ENCODE data around the gene ADAM12. TPM values are rescaled to one million over a fixed set of nuclear protein-coding genes. Genes with fewer than 3 reads are reported as not detected.

ADAM12 gene
- total and polyA plus RNA-seq, 2 donors (not counting 3 experiments of a cell fraction or from before 2014, with no cell fraction given): 0.22 to 0.33 TPM

GRCh38 chr10:126429275-126429674 is 41.0 kb upstream of the ADAM12 start:
- ChIA-PET CTCF (no interaction called here), POLR2A (no interaction called here)
- Histone ChIP-seq H2AFZ (ENCODE audit: low read depth, low read length) (no peak overlapping the region), H4K20me1 (replicated peaks; ENCODE audit: control insufficient read depth, extremely low read depth, insufficient read depth, low read length) (no peaks in the 10 kb centered on the region), H3K9ac (replicated peaks; ENCODE audit: extremely low read depth, insufficient read depth, low read length) (no peak overlapping the region), H3K27me3 (ENCODE audit: control insufficient read depth in 2 of 2, insufficient read depth in 2 of 2, low read length in 2 of 2) (no peaks in the 10 kb centered on the region), H3K9me3 (replicated peaks; ENCODE audit: control insufficient read depth, insufficient read depth, low read length) (no peaks in the 10 kb centered on the region), H3K4me1 (ENCODE audit: control insufficient read depth, extremely low read depth, insufficient read depth, low read length) (no peaks in the 10 kb centered on the region), H3K4me3 (replicated peaks in 1 of 3; ENCODE audit: insufficient read depth in 1 of 3, low read depth in 1 of 3, low read length in 3 of 3) (no peak overlapping the region), H3K4me2 (ENCODE audit: insufficient read depth, low read length) (no peak overlapping the region), H3K36me3 (ENCODE audit: control insufficient read depth in 2 of 2, extremely low read depth in 1 of 2, insufficient read depth in 2 of 2, low read length in 2 of 2) (no peaks in the 10 kb centered on the region), H3K27ac (ENCODE audit: insufficient read depth, low read depth, low read length) (no peak overlapping the region), H3K9me1 (replicated peaks; ENCODE audit: control insufficient read depth, extremely low read depth, insufficient read depth, low read length) (no peaks in the 10 kb centered on the region), H3K79me2 (ENCODE audit: control insufficient read depth, insufficient read depth, low read length) (no peaks in the 10 kb centered on the region)
- TF ChIP-seq FOS (IDR thresholded peaks at IDR 0.05; ENCODE audit: borderline replicate concordance, insufficient read depth, low read length) (no peak), GATA2 (IDR thresholded peaks at IDR 0.05; ENCODE audit: insufficient read depth, insufficient read length, low read depth, low read length) (no peak), JUN (IDR thresholded peaks at IDR 0.05; ENCODE audit: borderline replicate concordance, insufficient read depth, insufficient read length, low read depth) (no peak)
- TF ChIP-seq, protein P1, sequence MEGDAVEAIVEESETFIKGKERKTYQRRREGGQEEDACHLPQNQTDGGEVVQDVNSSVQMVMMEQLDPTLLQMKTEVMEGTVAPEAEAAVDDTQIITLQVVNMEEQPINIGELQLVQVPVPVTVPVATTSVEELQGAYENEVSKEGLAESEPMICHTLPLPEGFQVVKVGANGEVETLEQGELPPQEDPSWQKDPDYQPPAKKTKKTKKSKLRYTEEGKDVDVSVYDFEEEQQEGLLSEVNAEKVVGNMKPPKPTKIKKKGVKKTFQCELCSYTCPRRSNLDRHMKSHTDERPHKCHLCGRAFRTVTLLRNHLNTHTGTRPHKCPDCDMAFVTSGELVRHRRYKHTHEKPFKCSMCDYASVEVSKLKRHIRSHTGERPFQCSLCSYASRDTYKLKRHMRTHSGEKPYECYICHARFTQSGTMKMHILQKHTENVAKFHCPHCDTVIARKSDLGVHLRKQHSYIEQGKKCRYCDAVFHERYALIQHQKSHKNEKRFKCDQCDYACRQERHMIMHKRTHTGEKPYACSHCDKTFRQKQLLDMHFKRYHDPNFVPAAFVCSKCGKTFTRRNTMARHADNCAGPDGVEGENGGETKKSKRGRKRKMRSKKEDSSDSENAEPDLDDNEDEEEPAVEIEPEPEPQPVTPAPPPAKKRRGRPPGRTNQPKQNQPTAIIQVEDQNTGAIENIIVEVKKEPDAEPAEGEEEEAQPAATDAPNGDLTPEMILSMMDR (IDR thresholded peaks at IDR 0.05; ENCODE audit: extremely low read depth in 1 of 2, insufficient read depth in 1 of 2, low read depth in 1 of 2, low read length in 2 of 2): no peak
- TF ChIP-seq, protein P2, sequence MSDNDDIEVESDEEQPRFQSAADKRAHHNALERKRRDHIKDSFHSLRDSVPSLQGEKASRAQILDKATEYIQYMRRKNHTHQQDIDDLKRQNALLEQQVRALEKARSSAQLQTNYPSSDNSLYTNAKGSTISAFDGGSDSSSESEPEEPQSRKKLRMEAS (IDR thresholded peaks at IDR 0.05; ENCODE audit: insufficient read depth, insufficient read length): no peak
- dilution Hi-C loops (cut with MboI; ENCODE audit: extremely low pct_ligation_motif_present, low sequenced_read_pairs) (no loop called here), intact Hi-C loops (cut with micrococcal nuclease) (no loop called here)
- no TSS peak for BruUV-seq (replicated peaks)
- no peak for FAIRE-seq
- DNase-seq (ENCODE audit: low read depth, low spot score): no peak
